ENCODE measurements around the gene SLC35B1.
"Not testable (repeated sequence)": the region's sequence is repeated elsewhere in the genome, so short reads cannot be mapped to it uniquely, and the experiment has no call there.

SLC35B1 gene

DNA sequence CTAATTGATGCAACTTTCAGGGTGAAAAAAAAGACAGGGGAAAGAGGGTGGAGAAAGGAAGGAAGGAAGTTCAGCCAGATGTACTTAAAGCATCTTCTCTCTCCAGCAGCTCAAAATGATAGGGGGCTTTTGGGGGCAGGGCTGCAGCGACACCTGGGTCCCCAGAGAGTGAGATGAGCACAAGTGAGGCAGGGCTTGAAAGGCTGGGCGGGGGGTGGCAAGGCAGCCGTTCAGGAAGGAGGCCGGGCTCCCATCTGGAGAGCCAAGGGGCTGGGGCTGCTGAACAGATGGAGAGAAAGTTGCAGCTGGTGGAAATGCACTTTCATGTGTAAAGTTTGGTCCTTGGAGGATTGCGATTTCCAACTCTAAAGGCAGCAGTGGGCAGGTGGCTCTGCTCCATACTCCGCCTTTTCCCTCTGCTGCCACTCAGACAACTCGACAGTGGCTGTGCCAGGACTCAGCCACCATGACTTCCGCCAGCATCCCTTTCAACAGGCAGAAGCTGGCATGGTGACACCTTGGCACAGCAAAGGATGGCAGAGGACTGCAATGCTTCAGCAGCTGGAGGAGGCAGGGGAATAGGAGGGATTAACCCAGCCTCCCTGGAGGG lies 7.7 kb downstream of the SLC35B1 start:
- DNase-seq, result no peak

GRCh38 chr17:49698005-49698404 lies 9.8 kb downstream of the SLC35B1 start:
- no peak for DNase-seq

DNA sequence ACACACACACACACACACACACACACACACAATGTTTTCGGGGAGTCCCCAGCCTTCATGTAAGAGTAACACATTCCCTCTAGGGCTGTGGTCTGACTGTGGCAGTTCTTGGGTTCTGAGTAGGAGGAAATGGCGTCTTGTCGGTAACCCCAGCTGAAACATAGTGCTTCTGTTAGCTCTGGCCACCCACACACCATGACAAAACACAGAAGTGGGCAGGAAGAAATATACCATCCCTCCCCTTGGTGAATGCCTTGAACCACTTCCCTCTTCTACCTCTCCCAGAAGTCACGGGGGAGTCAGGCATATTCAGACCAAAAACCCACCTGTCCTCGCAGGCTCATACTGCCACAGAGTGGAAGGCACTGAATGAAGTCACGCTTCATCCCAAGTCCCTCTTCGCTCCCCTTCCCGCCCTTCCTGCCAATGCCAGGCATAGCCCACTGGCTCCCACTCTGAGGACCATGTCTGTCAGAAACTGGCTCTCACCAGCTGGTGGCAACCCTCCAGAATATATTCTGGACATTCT lies 11.5 kb downstream of the SLC35B1 start:
- peak; percentile 62 for DNase-seq

- no peak for DNase-seq
Observed at GRCh38 chr17:49695698-49696232, 12.0 kb downstream of the SLC35B1 start.

- peak; percentile 58 for DNase-seq
Observed at GRCh38 chr17:49694847-49695697, 12.7 kb downstream of the SLC35B1 start.

GRCh38 chr17:49692751-49693150 lies 15.0 kb downstream of the SLC35B1 start:
- DNase-seq, result no peak

GRCh38 chr17:49691677-49692191 lies 16.0 kb downstream of the SLC35B1 start:
- no peak for DNase-seq

- DNase-seq, result no peak
Observed at GRCh38 chr17:49691086-49691676, 16.6 kb downstream of the SLC35B1 start.

GRCh38 chr17:49690256-49690655 lies 17.5 kb downstream of the SLC35B1 start:
- DNase-seq, result no peak

DNA sequence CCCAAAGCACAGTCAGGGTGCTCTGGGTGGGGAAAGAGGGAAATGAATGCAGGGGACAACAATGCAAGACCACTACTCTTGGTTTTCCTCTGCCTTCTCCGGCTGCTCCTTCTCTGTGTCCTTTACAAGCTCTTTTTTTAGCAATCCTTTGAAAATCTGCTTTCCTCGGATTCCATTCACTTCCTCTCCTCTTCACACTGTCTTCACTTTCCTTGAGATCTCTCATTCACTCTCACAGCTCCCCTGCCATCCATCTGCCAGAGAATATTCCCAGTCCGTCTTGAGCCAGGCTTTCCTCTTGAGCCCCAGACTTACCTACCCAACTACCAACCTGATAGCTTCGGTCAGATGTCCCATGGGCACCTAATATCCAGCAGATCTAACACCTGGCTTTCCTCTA lies 18.9 kb downstream of the SLC35B1 start:
- DNase-seq, result no peak

GRCh38 chr17:49687878-49688491 lies 19.8 kb downstream of the SLC35B1 start:
- DNase-seq, result peak; percentile 39

GRCh38 chr17:49681106-49681979 lies 26.4 kb downstream of the SLC35B1 start:
- no peak for DNase-seq

DNA sequence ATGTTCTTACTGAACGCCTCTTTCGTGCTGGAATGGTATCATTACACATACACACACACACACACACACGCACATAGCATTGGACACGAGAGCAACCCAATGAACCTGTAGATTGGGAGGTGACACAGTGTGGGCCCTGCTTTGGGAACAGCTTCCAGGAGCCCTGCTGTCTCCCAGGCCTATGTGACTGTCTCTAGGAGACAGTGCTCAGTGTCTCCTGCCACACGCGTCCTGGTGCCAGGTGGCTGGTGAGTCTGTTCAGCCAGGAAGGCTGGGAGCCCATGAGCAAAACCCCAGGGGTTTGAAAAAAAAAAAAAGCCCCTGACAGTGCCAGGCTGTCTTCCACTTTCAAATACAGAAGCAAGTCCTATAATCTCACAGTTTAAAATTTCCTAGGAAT lies 27.4 kb downstream of the SLC35B1 start:
- DNase-seq, result no peak

DNA sequence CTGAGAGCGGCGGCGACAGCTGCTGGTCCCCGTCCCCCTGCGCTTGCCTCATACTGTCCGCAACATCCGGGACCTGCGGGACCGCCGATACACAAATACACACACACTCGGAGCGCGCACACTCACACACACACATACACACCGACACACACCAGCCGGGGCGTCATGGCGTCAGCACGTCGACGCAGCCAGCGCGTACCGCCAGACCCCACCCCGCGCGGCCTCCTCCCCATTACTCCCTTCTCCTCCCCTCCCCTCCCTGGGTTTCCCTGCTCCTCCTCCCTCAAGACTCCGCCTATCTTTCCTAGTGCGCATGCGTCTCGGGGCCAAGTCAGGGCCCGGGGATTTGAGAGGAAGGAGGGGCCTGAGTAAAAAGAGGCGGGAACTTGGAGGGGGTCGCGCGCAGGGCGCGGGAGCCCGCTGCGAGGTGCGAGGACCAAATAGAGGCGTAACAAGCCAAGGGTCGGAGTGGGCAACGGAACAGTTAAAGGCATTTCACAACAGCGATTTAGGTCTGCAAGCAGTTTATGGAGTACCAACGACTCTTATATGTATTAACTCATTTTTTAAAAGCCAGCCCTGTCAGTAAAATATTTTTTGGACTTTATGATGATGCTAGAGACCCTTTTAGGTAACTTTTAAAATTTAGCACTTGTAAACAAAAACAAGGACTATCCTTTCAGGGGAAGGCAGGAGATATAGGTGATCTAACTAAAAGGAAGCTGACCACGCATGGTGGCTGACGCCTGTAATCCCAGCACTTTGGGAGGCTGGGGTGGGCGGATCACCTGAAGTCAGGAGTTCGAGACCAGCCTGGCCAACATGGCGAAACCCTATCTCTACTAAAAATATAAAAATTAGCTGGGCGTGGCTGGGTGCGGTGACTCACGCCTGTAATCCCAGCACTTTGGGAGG lies 29.6 kb downstream of the SLC35B1 start, which contains the start of gene SPOP:
Gene SPOP (minus strand): TSS at position 165 of the 915 bp plus-strand sequence. CDS start 55,287 bp downstream, outside the sequence.
- DNase-seq, result peak; percentile 100

DNA sequence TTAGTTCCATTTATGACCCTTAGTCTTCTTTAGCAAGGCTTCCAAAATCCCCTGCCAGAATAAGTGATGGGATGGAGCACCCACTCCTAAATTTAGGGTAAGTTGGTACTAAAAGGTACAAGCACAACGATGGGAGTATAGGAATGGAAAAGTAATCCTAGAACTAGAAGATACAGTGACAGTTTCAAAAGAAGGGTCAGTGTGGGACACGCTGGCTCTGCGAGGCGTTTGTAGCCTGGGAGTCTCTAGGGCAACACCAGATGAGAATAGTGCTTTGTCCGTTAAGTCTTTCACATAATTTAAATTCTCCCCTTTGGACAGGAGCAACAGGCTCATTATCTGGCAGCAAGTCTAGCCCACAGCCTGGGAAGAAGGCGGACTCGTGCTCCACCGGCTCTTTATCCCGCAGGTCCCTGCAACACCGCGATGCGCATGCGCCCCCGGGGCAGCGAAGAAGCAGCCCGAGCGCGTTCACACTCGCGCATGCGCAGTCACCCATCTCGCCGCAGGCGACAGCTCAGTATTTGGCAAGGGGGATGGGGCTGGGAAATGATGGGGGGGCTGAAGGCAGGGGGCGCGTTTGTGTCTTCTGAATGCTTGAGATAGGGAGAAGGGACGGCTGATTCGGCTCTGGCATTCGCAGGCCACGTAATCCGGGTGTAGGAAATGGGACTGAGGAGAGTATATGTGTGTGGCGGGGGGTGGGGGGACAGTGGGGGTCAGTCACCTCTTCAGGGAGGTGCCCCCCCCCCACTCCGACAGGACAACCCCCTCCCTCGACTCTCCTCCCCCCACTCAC lies 30.4 kb downstream of the SLC35B1 start:
- DNase-seq, result peak; percentile 93

DNA sequence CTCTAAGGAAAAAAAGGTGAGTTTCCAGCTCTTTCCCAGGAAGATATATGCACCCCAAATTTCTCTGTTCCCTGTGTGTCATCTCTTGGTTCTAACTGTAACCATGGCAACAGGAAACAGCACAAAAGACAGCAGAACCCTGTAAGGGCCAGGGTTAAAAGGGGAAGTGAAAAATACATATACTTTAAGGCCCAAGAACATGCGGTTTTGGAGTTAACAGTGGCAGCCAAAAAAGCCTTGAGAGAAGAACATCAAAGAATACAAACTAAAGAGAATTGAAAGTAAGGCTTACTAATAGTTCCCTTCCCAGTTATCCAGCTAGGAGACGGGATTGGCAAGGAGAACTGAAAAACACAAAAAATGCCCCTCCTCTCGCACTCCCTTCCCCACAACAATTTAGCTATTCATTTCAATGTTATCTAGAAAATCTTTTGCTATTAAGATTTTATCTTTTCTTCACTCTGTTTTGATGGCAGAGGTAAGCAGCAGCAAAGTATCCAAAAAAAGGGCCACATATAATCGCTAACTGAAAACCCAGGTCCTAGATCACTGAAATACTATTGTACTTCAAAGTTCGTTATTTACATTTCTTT lies 31.4 kb downstream of the SLC35B1 start:
- peak; percentile 82 for DNase-seq

DNA sequence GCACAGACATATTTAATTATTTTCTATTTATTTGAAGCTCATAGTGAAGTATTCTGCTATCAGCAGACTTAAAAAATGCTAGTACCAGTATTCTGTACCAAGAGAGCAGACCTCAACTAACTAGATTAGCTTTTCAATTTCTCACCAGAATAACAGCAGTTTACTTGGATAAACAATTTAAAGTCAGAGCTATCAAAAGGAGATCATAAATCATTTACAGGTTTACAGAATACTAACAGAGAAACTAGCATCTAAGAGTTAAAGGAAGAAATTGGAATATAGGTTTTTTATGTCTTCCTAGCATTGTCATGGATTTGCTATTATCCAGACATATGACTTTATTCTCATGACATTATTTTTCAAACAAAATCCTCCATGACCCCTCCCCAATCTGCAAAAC lies 33.3 kb downstream of the SLC35B1 start:
- DNase-seq, result no peak

GRCh38 chr17:49673679-49674078 lies 34.1 kb downstream of the SLC35B1 start:
- not testable (repeated sequence) for DNase-seq

DNA sequence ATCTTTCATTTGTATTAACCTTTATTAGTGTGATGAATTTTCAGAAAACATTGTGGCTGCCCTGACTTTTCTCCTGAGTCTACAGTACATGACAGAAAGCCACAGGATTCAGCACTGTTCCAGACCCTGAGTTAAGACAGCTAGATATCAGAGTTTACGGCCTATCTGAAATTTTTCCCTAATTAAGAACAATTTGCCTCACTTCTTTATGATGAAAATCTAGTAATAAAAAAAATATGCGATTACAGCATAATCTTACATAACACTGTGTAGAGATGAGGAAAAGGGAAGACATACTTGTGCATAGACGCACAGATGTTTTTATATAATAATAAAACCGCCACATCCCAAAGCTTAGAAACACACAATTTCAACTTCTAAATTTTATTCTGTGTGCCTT lies 37.1 kb downstream of the SLC35B1 start:
- no peak for DNase-seq
